Gastroesophageal sphincter (tissue), 4 donors: ENCODE measurements around the gene PPM1G. TPM values are rescaled to one million over a fixed set of nuclear protein-coding genes. Genes with fewer than 3 reads are reported as not detected.

Source experiments
- ATAC-seq: fragments of 150-250 bp; one replicate; pipeline ENCODE4 v1.9.1; 2016; ENCODE audit warnings: mild to moderate bottlenecking, moderate library complexity
- H3K27ac ChIP-seq, 4 donors: fragments of 200-600 bp; sonication (generic) in 3 of 4; 1 replicate in 3 of 4; 2 replicates in 1 of 4; pipeline ENCODE4 v1.5.1; 2016 to 2019
- H3K27me3 ChIP-seq: fragments of 200-600 bp; sonication (generic); one replicate; pipeline ENCODE4 v1.5.1; 2019
- H3K36me3 ChIP-seq, 2 donors: fragments of 200-600 bp; sonication (generic); one replicate each; pipeline ENCODE4 v1.5.1; 2019; ENCODE audit warnings: control low read depth in 1 of 2
- H3K4me1 ChIP-seq, 3 donors: fragments of 200-600 bp; sonication (generic); 1 replicate in 2 of 3; 2 replicates in 1 of 3; pipeline ENCODE4 v1.5.1; 2016 to 2019; ENCODE audit warnings: control low read depth in 2 of 3
- H3K4me3 ChIP-seq, 2 donors: fragments of 200-600 bp; sonication (generic); one replicate each; pipeline ENCODE4 v1.5.1; 2019; ENCODE audit warnings: mild to moderate bottlenecking in 1 of 2, moderate library complexity in 1 of 2
- H3K9me3 ChIP-seq, 3 donors: fragments of 200-600 bp; sonication (generic); one replicate each; pipeline ENCODE4 v1.5.1; 2017 to 2019; ENCODE audit warnings: control low read depth in 2 of 3
- CTCF ChIP-seq, 4 experiments: fragments of 200-600 bp in 2 of 4; fragments of 450-650 bp in 2 of 4; sonication (generic) in 1 of 4; IDR thresholded peaks; one replicate each; pipeline ENCODE4 v1.5.1; 2017 to 2019; ENCODE audit warnings: antibody characterized with exemption in 4 of 4, mild to moderate bottlenecking in 2 of 4, moderate library complexity in 2 of 4
- EP300 ChIP-seq: sonication (generic); formaldehyde crosslinking; IDR thresholded peaks from one replicate; pipeline ENCODE4 v1.6.1; 2017; ENCODE audit warnings: antibody characterized with exemption, mild to moderate bottlenecking
- POLR2A ChIP-seq, 2 donors: fragments of 450-650 bp; IDR thresholded peaks; one replicate each; pipeline ENCODE4 v1.6.1; 2017; ENCODE audit warnings: antibody characterized with exemption in 2 of 2, mild to moderate bottlenecking in 2 of 2, moderate library complexity in 1 of 2
- POLR2AphosphoS5 ChIP-seq: sonication (generic); formaldehyde crosslinking; IDR thresholded peaks from one replicate; pipeline ENCODE4 v1.6.1; 2017; ENCODE audit warnings: antibody characterized with exemption
- WGBS, 2 donors: methylation state at CpG; one replicate each; pipeline ENCODE4 v1.1.5; 2018; ENCODE audit warnings: low coverage in 1 of 2; 5-methylcytosine and 5-hydroxymethylcytosine counted together
- total RNA-seq, 4 donors: library from RNA; depleted of rRNA; stranded (reverse); fragments of >200 nt; gene quantifications; one replicate each; pipeline ENCODE4 v1.1.0, GENCODE V29; 2016

The PPM1G gene
- total RNA-seq, 4 donors from 2014 or later, result 50.2 to 74.2 (median 58.8) TPM

DNA sequence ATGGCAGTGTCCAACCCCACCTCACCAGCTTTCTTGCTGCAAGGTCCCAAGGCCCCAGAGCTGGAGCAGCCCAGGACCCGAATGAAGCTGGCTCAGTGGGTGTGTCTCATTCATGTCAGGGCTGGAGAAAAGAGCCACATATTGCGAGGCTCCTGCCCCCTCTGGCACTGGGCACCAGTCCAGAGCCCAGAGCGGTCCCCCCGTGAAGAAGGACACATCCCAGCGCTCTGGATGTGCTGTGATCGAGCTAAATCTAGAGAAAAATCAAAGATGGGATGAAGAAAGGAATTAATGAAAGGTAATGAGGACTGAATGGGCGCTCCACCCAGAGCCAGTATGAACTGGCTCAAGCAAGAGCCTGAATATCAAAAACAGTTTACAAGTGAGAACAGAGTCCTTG, 73.2 kb downstream of the PPM1G start:
- no peak overlapping the region for H3K27ac ChIP-seq
- no peak overlapping the region for H3K4me3 ChIP-seq
- H3K36me3 ChIP-seq, result peaks cover 0 to 100% of the 10 kb centered on the region in 2 donors
- ATAC-seq, result no peak
- no peaks in the 10 kb centered on the region for H3K9me3 ChIP-seq
- H3K27me3 ChIP-seq, result no peaks in the 10 kb centered on the region
- WGBS, 2 donors, result 92% methylated on average over 4 of the region's 7 CpGs; no CpG with 5 or more reads in 1 of the 2 donors
- H3K4me1 ChIP-seq, result no peaks in the 10 kb centered on the region
- no peak for TF ChIP-seq POLR2A (IDR thresholded peaks at IDR 0.05)
- TF ChIP-seq CTCF (IDR thresholded peaks at IDR 0.05), result no peak
- TF ChIP-seq POLR2AphosphoS5, result no peak
- TF ChIP-seq EP300, result no peak

GRCh38 chr2:27335311-27335710, 74.1 kb downstream of the PPM1G start:
- TF ChIP-seq POLR2AphosphoS5, result no peak
- no peak for TF ChIP-seq CTCF (IDR thresholded peaks at IDR 0.05)
- no peak for TF ChIP-seq POLR2A (IDR thresholded peaks at IDR 0.05)
- TF ChIP-seq EP300, result no peak
- Histone ChIP-seq H3K9me3 (no peaks in the 10 kb centered on the region), H3K36me3 (peaks cover 0 to 100% of the 10 kb centered on the region in 2 donors), H3K4me1 (no peaks in the 10 kb centered on the region), H3K27me3 (no peaks in the 10 kb centered on the region), H3K27ac (no peak overlapping the region), H3K4me3 (no peak overlapping the region)
- ATAC-seq, result no peak
- 87 to 100% methylated on average over 2 to 3 of the region's 3 CpGs for WGBS, 2 donors

Other genes starting within 250 kb of the PPM1G start
- gene ATRAID, start 197.6 kb downstream of the PPM1G start, total RNA-seq, result 100 to 1,000 TPM; 124 to 147 (median 129) TPM
- gene SLC5A6, start 197.3 kb downstream of the PPM1G start, total RNA-seq, result 10 to 100 TPM in 3 of 4 donors, 1 to 10 TPM in 1; 8.3 to 16.8 (median 13.5) TPM
- 10 to 100 TPM; 12.1 to 23.3 (median 16.3) TPM for gene CAD, start 192.2 kb downstream of the PPM1G start, total RNA-seq
- gene SLC30A3, start 146.5 kb downstream of the PPM1G start, total RNA-seq, result not detected
- not detected for gene DNAJC5G, start 134.2 kb downstream of the PPM1G start, total RNA-seq
- under 1 TPM in 2 of 4 donors, not detected in 2; 0.15 to 0.31 TPM for gene TRIM54, start 127.2 kb downstream of the PPM1G start, total RNA-seq
- 1 to 10 TPM in 3 of 4 donors, under 1 TPM in 1; 0.67 to 5.0 (median 2.0) TPM for gene UCN, start 101.1 kb downstream of the PPM1G start, total RNA-seq
- 10 to 100 TPM; 57.9 to 93.4 (median 66.4) TPM for gene MPV17, start 86.5 kb downstream of the PPM1G start, total RNA-seq
- 10 to 100 TPM; 26.2 to 68.5 (median 32.0) TPM for gene GTF3C2, start 52.8 kb downstream of the PPM1G start, total RNA-seq
- gene EIF2B4, start 39.3 kb downstream of the PPM1G start, total RNA-seq, result 10 to 100 TPM; 40.8 to 54.9 (median 48.8) TPM
- 100 to 1,000 TPM; 104 to 130 (median 118) TPM for gene SNX17, start 39.0 kb downstream of the PPM1G start, total RNA-seq
- gene ZNF513, start 28.9 kb downstream of the PPM1G start, total RNA-seq, result 10 to 100 TPM in 2 of 4 donors, 1 to 10 TPM in 2; 6.6 to 16.3 (median 11.0) TPM
- gene NRBP1, start 19.0 kb upstream of the PPM1G start, total RNA-seq, result 10 to 100 TPM; 78.5 to 90.7 (median 89.1) TPM
- 1 to 10 TPM in 1 of 4 donors, under 1 TPM in 1, not detected in 2; 0.94 to 1.1 TPM for gene KRTCAP3, start 32.8 kb upstream of the PPM1G start, total RNA-seq
- 10 to 100 TPM; 17.9 to 34.8 (median 30.3) TPM for gene IFT172, start 80.2 kb upstream of the PPM1G start, total RNA-seq
- 10 to 100 TPM in 2 of 4 donors, 1 to 10 TPM in 2; 7.0 to 11.7 (median 9.9) TPM for gene FNDC4, start 85.6 kb upstream of the PPM1G start, total RNA-seq
- gene GCKR, start 87.2 kb upstream of the PPM1G start, total RNA-seq, result under 1 TPM in 1 of 4 donors, not detected in 3; 0.58 TPM
- 10 to 100 TPM; 32.3 to 52.1 (median 44.4) TPM for gene ZNF512, start 173.5 kb upstream of the PPM1G start, total RNA-seq
- 10 to 100 TPM in 1 of 4 donors, 1 to 10 TPM in 3; 3.1 to 14.0 (median 5.0) TPM for gene CCDC121, start 219.4 kb upstream of the PPM1G start, total RNA-seq
- gene GPN1, start 219.5 kb upstream of the PPM1G start, total RNA-seq, result 10 to 100 TPM; 20.9 to 34.5 (median 21.4) TPM